Neural progenitor cell (in vitro differentiated cells): Measurements from ENCODE around the gene PRDM11.

Source experiments
- EZH2 ChIP-seq: fragments of 200-600 bp; sonication (generic); IDR thresholded peaks from 2 replicates; pipeline ENCODE4 v1.6.1; 2017; ENCODE audit warnings: antibody characterized with exemption, mild to moderate bottlenecking, moderate library complexity
- TF ChIP-seq, protein P1 (sequence below): fragments of 200-600 bp; sonication (generic); IDR thresholded peaks from 2 replicates; pipeline ENCODE4 v1.5.1; 2017; ENCODE audit warnings: antibody characterized with exemption, mild to moderate bottlenecking

- TF ChIP-seq, protein P1, sequence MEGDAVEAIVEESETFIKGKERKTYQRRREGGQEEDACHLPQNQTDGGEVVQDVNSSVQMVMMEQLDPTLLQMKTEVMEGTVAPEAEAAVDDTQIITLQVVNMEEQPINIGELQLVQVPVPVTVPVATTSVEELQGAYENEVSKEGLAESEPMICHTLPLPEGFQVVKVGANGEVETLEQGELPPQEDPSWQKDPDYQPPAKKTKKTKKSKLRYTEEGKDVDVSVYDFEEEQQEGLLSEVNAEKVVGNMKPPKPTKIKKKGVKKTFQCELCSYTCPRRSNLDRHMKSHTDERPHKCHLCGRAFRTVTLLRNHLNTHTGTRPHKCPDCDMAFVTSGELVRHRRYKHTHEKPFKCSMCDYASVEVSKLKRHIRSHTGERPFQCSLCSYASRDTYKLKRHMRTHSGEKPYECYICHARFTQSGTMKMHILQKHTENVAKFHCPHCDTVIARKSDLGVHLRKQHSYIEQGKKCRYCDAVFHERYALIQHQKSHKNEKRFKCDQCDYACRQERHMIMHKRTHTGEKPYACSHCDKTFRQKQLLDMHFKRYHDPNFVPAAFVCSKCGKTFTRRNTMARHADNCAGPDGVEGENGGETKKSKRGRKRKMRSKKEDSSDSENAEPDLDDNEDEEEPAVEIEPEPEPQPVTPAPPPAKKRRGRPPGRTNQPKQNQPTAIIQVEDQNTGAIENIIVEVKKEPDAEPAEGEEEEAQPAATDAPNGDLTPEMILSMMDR: no peak
- no peak for TF ChIP-seq EZH2
Measured at GRCh38 chr11:45263773-45264172, 117.3 kb downstream of the PRDM11 start.
